ENCODE results near the gene INPP4B.

The INPP4B gene

DNA sequence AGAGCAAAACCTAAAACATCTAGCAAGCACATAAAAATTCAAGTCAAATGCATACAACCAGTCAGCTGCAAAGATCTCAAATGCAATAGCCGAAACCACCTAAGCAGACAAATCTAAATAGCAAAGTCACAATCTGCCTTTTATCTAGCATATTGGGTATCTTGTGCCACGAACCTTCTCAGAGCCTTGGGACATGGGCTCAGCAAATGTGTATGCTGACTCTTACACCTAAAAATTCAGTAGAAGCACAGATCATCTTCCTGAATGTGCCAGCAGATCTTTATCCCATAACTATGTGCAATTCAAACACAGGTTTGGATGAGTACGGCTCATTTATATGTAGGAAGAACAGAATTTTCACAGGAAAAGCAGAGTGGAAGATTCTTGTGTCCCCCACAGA, 492.1 kb downstream of the INPP4B start:
- Histone ChIP-seq H3K27ac (ENCODE audit: insufficient read depth, low read length, poor library complexity, severe bottlenecking) (peak overlapping the region; percentile 65), H3K27me3 (replicated peaks; ENCODE audit: control insufficient read depth, insufficient read depth, low read length, poor library complexity, severe bottlenecking) (no peaks in the 10 kb centered on the region), H3K4me1 (ENCODE audit: control insufficient read depth, insufficient read depth, low read length, poor library complexity, severe bottlenecking) (peaks cover 56% of the 10 kb centered on the region), H3K36me3 (ENCODE audit: control insufficient read depth, insufficient read depth, low read length) (peaks cover 3% of the 10 kb centered on the region), H3K4me3 (ENCODE audit: insufficient read depth, low read depth, low read length, poor library complexity, severe bottlenecking) (no peak overlapping the region), H3K9me3 (ENCODE audit: control insufficient read depth, low read length) (no peaks in the 10 kb centered on the region)
- DNase-seq, result no peak

DNA sequence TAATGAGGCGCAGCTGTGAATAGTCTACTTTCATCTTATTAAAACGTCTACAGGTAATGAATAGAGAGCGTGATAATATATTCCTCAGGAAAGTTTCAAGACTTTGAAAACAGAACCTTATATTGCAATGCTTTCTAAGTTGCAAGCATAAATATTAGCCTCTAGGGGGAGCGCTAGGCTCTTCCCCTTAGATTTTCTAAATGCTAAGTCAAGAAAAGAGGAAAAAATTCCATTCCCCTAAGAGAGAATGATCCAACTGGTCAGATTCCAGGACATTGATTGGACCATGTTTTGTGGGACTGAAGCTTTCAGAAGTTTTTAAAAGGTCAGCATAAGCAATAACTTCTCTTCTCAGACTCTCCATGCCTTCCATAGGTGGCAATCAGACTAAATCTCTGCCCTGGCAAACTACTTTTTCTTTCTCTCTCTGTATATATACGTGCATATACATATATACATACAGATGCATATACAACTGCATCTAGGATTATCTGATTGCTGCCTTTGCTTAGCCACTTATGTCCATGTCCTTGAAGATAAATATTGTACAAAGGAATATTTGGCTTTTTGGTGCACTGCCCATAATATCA, 492.9 kb downstream of the INPP4B start:
- peaks cover 64% of the 10 kb centered on the region for H3K4me1 ChIP-seq (ENCODE audit: control insufficient read depth, insufficient read depth, low read length, poor library complexity, severe bottlenecking)
- H3K27me3 ChIP-seq (replicated peaks; ENCODE audit: control insufficient read depth, insufficient read depth, low read length, poor library complexity, severe bottlenecking), result no peaks in the 10 kb centered on the region
- H3K4me3 ChIP-seq (ENCODE audit: insufficient read depth, low read depth, low read length, poor library complexity, severe bottlenecking), result peak overlapping the region; percentile 13
- DNase-seq, result no peak
- H3K36me3 ChIP-seq (ENCODE audit: control insufficient read depth, insufficient read depth, low read length), result peaks cover 1% of the 10 kb centered on the region
- no peaks in the 10 kb centered on the region for H3K9me3 ChIP-seq (ENCODE audit: control insufficient read depth, low read length)
- peak overlapping the region; percentile 56 for H3K27ac ChIP-seq (ENCODE audit: insufficient read depth, low read length, poor library complexity, severe bottlenecking)

DNA sequence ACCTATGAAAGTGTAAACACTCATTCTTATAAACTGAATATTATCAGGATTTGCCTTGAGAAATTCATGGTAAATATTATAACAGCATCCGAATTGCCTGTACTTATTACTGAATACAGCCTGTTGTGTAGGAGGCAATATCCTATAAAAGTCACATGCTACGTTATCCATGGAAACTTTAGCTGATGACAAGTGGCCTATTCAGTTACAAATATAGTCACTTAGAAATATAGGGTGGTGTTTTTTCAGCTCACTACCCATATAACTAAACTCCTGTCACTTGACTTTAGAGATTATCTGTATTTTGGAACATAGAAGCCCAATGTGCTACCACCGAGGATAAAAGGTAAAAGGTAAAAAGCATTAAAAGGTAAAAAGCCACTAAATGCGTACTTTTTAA, 493.4 kb downstream of the INPP4B start:
- H3K27ac ChIP-seq (ENCODE audit: insufficient read depth, low read length, poor library complexity, severe bottlenecking), result peak overlapping the region; percentile 56
- no peaks in the 10 kb centered on the region for H3K9me3 ChIP-seq (ENCODE audit: control insufficient read depth, low read length)
- H3K4me1 ChIP-seq (ENCODE audit: control insufficient read depth, insufficient read depth, low read length, poor library complexity, severe bottlenecking), result peaks cover 64% of the 10 kb centered on the region
- no peak overlapping the region for H3K4me3 ChIP-seq (ENCODE audit: insufficient read depth, low read depth, low read length, poor library complexity, severe bottlenecking)
- no peaks in the 10 kb centered on the region for H3K36me3 ChIP-seq (ENCODE audit: control insufficient read depth, insufficient read depth, low read length)
- H3K27me3 ChIP-seq (replicated peaks; ENCODE audit: control insufficient read depth, insufficient read depth, low read length, poor library complexity, severe bottlenecking), result no peaks in the 10 kb centered on the region
- no peak for DNase-seq

DNA sequence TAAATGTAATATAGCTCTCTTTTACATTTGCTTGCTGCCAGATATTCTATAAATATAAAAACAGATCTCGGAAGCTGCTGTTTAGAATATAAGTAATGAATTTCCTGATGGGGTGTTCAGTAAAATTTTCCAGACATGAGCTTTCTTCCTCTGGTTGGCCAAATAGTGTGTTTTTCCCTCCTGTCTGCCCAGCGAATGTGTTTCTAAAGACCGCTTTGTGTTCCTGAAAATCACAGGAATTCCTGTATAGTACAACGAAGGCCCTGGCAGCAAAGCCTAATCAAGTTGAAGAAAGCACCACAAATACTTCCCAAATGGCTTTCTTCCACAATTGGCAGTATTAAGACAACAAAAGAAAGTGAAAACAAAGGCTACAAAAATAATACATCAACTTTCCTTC, 494.1 kb downstream of the INPP4B start:
- H3K27me3 ChIP-seq (replicated peaks; ENCODE audit: control insufficient read depth, insufficient read depth, low read length, poor library complexity, severe bottlenecking), result no peaks in the 10 kb centered on the region
- H3K4me1 ChIP-seq (ENCODE audit: control insufficient read depth, insufficient read depth, low read length, poor library complexity, severe bottlenecking), result peaks cover 57% of the 10 kb centered on the region
- no peaks in the 10 kb centered on the region for H3K36me3 ChIP-seq (ENCODE audit: control insufficient read depth, insufficient read depth, low read length)
- no peak overlapping the region for H3K4me3 ChIP-seq (ENCODE audit: insufficient read depth, low read depth, low read length, poor library complexity, severe bottlenecking)
- no peaks in the 10 kb centered on the region for H3K9me3 ChIP-seq (ENCODE audit: control insufficient read depth, low read length)
- H3K27ac ChIP-seq (ENCODE audit: insufficient read depth, low read length, poor library complexity, severe bottlenecking), result peak overlapping the region; percentile 36
- DNase-seq, result no peak

DNA sequence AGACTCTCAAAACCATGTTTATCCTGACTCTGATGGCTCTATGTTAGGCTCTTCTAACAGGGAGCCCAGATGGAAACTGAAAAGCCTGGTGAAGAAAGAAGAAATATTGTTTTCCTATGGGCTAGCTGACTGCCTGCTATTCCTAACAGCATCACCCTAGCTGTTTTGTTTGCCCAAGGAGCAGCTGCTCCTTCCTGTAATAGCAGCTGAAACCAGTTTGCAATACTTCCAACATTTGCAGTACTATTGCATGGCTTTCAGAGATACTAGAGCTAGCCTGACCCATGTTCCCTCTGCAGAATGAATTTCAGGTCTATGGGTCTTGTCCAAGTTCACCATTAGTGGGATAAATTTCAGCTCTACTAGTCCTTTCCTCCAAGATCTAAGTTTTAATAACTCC, 495.2 kb downstream of the INPP4B start:
- Histone ChIP-seq H3K4me3 (ENCODE audit: insufficient read depth, low read depth, low read length, poor library complexity, severe bottlenecking) (no peak overlapping the region), H3K9me3 (ENCODE audit: control insufficient read depth, low read length) (no peaks in the 10 kb centered on the region), H3K36me3 (ENCODE audit: control insufficient read depth, insufficient read depth, low read length) (no peaks in the 10 kb centered on the region), H3K4me1 (ENCODE audit: control insufficient read depth, insufficient read depth, low read length, poor library complexity, severe bottlenecking) (peaks cover 50% of the 10 kb centered on the region), H3K27me3 (replicated peaks; ENCODE audit: control insufficient read depth, insufficient read depth, low read length, poor library complexity, severe bottlenecking) (no peaks in the 10 kb centered on the region), H3K27ac (ENCODE audit: insufficient read depth, low read length, poor library complexity, severe bottlenecking) (peak overlapping the region; percentile 33)
- no peak for DNase-seq

DNA sequence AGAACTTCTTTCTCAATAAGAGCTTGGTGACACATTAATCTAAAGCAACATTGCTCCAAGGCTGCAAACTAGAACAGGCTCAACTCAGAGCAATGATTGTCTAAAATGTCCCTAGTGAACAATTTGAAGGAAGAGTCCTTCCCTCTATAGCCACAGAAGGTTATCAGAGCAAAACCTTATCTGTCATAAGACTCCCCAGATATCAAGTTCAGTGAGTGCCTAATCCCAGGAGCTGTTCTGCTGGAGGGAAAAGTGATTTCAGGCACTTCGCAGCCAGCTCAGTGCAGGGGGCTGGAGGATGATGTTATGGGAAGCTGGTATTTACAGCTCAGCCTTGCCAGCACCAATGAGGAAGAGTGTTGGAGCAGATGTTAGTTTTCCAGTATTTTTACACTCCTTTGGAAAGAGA, 497.5 kb downstream of the INPP4B start:
- Histone ChIP-seq H3K27me3 (replicated peaks; ENCODE audit: control insufficient read depth, insufficient read depth, low read length, poor library complexity, severe bottlenecking) (no peaks in the 10 kb centered on the region), H3K9me3 (ENCODE audit: control insufficient read depth, low read length) (no peaks in the 10 kb centered on the region), H3K36me3 (ENCODE audit: control insufficient read depth, insufficient read depth, low read length) (no peaks in the 10 kb centered on the region), H3K27ac (ENCODE audit: insufficient read depth, low read length, poor library complexity, severe bottlenecking) (no peak overlapping the region), H3K4me1 (ENCODE audit: control insufficient read depth, insufficient read depth, low read length, poor library complexity, severe bottlenecking) (peaks cover 40% of the 10 kb centered on the region), H3K4me3 (ENCODE audit: insufficient read depth, low read depth, low read length, poor library complexity, severe bottlenecking) (no peak overlapping the region)
- DNase-seq, result no peak

DNA sequence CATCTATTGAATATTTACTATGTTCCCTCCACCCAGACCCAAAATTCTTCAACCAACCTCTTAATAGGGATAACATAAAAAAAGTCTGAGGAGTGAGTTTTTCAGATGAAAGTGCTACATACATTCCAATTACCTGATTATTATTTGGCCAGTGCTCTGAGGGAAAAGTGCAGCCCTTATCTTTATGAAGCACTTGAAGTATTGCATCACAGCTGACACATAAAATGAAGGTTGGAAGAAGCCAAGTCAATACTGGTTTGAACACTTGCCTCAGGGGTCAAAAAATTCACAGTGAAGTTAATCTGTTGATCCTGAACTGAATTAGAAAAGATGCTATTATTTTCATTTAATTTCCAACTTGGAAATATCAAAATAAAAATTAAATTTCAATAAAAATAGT, 498.9 kb downstream of the INPP4B start:
- DNase-seq, result no peak
- H3K27ac ChIP-seq (ENCODE audit: insufficient read depth, low read length, poor library complexity, severe bottlenecking), result no peak overlapping the region
- peaks cover 29% of the 10 kb centered on the region for H3K4me1 ChIP-seq (ENCODE audit: control insufficient read depth, insufficient read depth, low read length, poor library complexity, severe bottlenecking)
- peak overlapping the region; percentile 28 for H3K4me3 ChIP-seq (ENCODE audit: insufficient read depth, low read depth, low read length, poor library complexity, severe bottlenecking)
- H3K9me3 ChIP-seq (ENCODE audit: control insufficient read depth, low read length), result no peaks in the 10 kb centered on the region
- no peaks in the 10 kb centered on the region for H3K27me3 ChIP-seq (replicated peaks; ENCODE audit: control insufficient read depth, insufficient read depth, low read length, poor library complexity, severe bottlenecking)
- H3K36me3 ChIP-seq (ENCODE audit: control insufficient read depth, insufficient read depth, low read length), result peaks cover 4% of the 10 kb centered on the region

DNA sequence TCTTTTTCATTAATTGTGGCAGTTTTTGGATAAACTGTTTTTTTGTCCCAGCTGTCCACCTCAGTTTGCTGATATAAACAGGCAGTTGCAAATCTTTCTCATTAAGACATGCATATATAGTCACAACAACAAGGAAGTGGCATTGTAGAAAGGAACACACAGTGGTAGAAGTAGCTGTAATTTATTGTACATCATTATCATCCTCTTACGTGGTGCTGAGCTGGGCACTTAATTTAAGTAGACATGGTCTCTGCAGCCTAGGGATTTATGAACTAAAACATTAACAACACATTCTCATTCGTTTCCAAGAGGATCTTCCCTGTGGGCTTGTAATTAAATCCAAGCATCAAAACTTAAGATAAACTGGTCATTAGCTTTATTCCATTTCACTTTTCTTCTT, 500.2 kb downstream of the INPP4B start:
- Histone ChIP-seq H3K9me3 (ENCODE audit: control insufficient read depth, low read length) (no peaks in the 10 kb centered on the region), H3K27ac (ENCODE audit: insufficient read depth, low read length, poor library complexity, severe bottlenecking) (no peak overlapping the region), H3K4me1 (ENCODE audit: control insufficient read depth, insufficient read depth, low read length, poor library complexity, severe bottlenecking) (peaks cover 27% of the 10 kb centered on the region), H3K36me3 (ENCODE audit: control insufficient read depth, insufficient read depth, low read length) (peaks cover 4% of the 10 kb centered on the region), H3K27me3 (replicated peaks; ENCODE audit: control insufficient read depth, insufficient read depth, low read length, poor library complexity, severe bottlenecking) (no peaks in the 10 kb centered on the region), H3K4me3 (ENCODE audit: insufficient read depth, low read depth, low read length, poor library complexity, severe bottlenecking) (no peak overlapping the region)
- DNase-seq, result no peak

DNA sequence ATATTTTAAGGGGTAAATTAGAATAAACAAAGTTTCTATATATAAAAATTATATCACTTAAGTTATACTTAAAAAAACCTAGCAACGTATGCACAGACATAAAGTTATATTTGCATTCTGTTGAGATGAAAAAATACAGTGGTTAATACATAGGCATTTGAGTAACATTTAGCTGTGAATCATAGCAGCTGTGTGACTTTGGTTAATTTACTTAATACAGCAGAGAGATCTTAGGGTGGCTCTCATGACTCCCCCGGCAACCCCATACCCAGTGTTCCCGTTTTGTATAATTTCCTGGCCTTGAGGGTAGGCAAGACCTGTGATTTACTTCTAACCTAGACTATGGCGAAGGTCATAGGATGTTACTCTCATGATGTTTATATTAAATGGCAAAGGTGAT, 504.8 kb downstream of the INPP4B start:
- H3K27ac ChIP-seq (ENCODE audit: insufficient read depth, low read length, poor library complexity, severe bottlenecking), result no peak overlapping the region
- DNase-seq, result no peak
- H3K36me3 ChIP-seq (ENCODE audit: control insufficient read depth, insufficient read depth, low read length), result peaks cover 4% of the 10 kb centered on the region
- H3K4me3 ChIP-seq (ENCODE audit: insufficient read depth, low read depth, low read length, poor library complexity, severe bottlenecking), result no peak overlapping the region
- H3K27me3 ChIP-seq (replicated peaks; ENCODE audit: control insufficient read depth, insufficient read depth, low read length, poor library complexity, severe bottlenecking), result no peaks in the 10 kb centered on the region
- peaks cover 10% of the 10 kb centered on the region for H3K4me1 ChIP-seq (ENCODE audit: control insufficient read depth, insufficient read depth, low read length, poor library complexity, severe bottlenecking)
- no peaks in the 10 kb centered on the region for H3K9me3 ChIP-seq (ENCODE audit: control insufficient read depth, low read length)

DNA sequence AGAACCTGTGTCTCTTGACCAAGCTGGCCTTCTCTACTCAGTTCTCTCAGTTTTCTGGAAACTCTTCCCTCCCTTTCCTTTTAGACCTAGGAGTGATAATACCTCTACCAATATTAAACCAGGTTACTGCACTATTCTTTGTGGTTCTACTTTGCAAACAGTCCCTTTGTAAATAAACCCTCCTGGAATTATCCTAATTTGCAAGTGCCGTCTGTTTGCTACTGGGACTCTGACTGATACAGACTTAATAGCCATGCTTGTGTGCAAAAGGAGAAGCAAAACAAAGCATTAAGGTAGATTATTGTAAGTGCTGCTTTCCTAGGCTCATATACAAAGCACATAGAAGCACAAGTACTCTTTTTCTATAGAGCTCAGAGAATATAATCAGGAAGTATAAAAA, 507.0 kb downstream of the INPP4B start:
- Histone ChIP-seq H3K4me3 (ENCODE audit: insufficient read depth, low read depth, low read length, poor library complexity, severe bottlenecking) (no peak overlapping the region), H3K36me3 (ENCODE audit: control insufficient read depth, insufficient read depth, low read length) (peaks cover 4% of the 10 kb centered on the region), H3K27me3 (replicated peaks; ENCODE audit: control insufficient read depth, insufficient read depth, low read length, poor library complexity, severe bottlenecking) (no peaks in the 10 kb centered on the region), H3K9me3 (ENCODE audit: control insufficient read depth, low read length) (no peaks in the 10 kb centered on the region), H3K27ac (ENCODE audit: insufficient read depth, low read length, poor library complexity, severe bottlenecking) (no peak overlapping the region), H3K4me1 (ENCODE audit: control insufficient read depth, insufficient read depth, low read length, poor library complexity, severe bottlenecking) (no peaks in the 10 kb centered on the region)
- DNase-seq, result no peak

Measured in effector memory CD4-positive, alpha-beta T cell (primary cell).